OCI-LY7 (cell line): ENCODE results near the gene DCAKD. TPM values are rescaled to one million over a fixed set of nuclear protein-coding genes. Genes with fewer than 3 reads are reported as not detected.

ENCODE experiments used
- BruUV-seq: library from RNA; stranded (reverse); fragments of 400-500 nt; replicated peaks from 2 replicates; lab custom pipeline; 2021; lab: Mats Ljungman, UMichigan
- CTCF ChIA-PET: fragments of 300-600 bp; sonication (Branson Sonifier 250); formaldehyde crosslinking; loops from one replicate; lab custom pipeline; 2022; ENCODE audit warnings: antibody characterized with exemption; ENCODE audit not compliant: unreplicated experiment; lab: Charles Lee
- POLR2A ChIA-PET: fragments of 300-600 bp; sonication (Branson Sonifier 250); formaldehyde crosslinking; loops from one replicate; lab custom pipeline; 2022; ENCODE audit warnings: antibody characterized with exemption; lab: Charles Lee
- DNase-seq: peaks from one replicate; pipeline ENCODE4 v3.0.0-alpha.2; 2015; ENCODE audit warnings: low spot score
- H2AFZ ChIP-seq: fragments of 200-600 bp; sonication (generic), shearing (Covaris generic); 2 replicates; pipeline ENCODE4 v1.6.1; 2014; ENCODE audit warnings: mild to moderate bottlenecking, antibody characterized with exemption, low read length, moderate library complexity
- H3K27ac ChIP-seq: fragments of 200-600 bp; sonication (generic); 2 replicates; pipeline ENCODE4 v1.5.1; 2014; ENCODE audit warnings: mixed run types, low read depth, mild to moderate bottlenecking, moderate library complexity, low read length, inconsistent platforms; ENCODE audit not compliant: poor library complexity, severe bottlenecking
- H3K36me3 ChIP-seq: fragments of 200-600 bp; sonication (generic); 2 replicates; pipeline ENCODE4 v1.6.1; 2014; ENCODE audit warnings: mild to moderate bottlenecking, antibody characterized with exemption, low read length, moderate library complexity, mixed read lengths; ENCODE audit not compliant: insufficient read depth
- H3K4me1 ChIP-seq: fragments of 200-600 bp; sonication (generic); 2 replicates; pipeline ENCODE4 v1.5.1; 2014; ENCODE audit warnings: mild to moderate bottlenecking, low read length; ENCODE audit not compliant: insufficient read depth, poor library complexity, severe bottlenecking
- H3K4me2 ChIP-seq: fragments of 200-600 bp; sonication (generic); 2 replicates; pipeline ENCODE4 v1.6.1; 2014; ENCODE audit warnings: mild to moderate bottlenecking, low read length
- H3K4me3 ChIP-seq: fragments of 200-600 bp; sonication (generic); 2 replicates; pipeline ENCODE4 v1.5.1; 2014; ENCODE audit warnings: mild to moderate bottlenecking, low read depth, low read length; ENCODE audit not compliant: poor library complexity, severe bottlenecking
- H3K79me2 ChIP-seq: fragments of 200-600 bp; sonication (generic); 2 replicates; pipeline ENCODE4 v1.6.1; 2016; ENCODE audit warnings: low read depth, mild to moderate bottlenecking, low read length, moderate library complexity, mixed read lengths; ENCODE audit not compliant: insufficient read depth
- H3K9me2 ChIP-seq: fragments of 200-600 bp; sonication (generic); 2 replicates; pipeline ENCODE4 v1.6.1; 2016; ENCODE audit warnings: mild to moderate bottlenecking, low read length, mixed read lengths; ENCODE audit not compliant: insufficient read depth
- H3K9me3 ChIP-seq: fragments of 200-600 bp; sonication (generic); 2 replicates; pipeline ENCODE4 v1.6.1; 2014; ENCODE audit warnings: mild to moderate bottlenecking, mixed run types, low read length, mixed read lengths
- H4K20me1 ChIP-seq: fragments of 200-600 bp; sonication (generic); 2 replicates; pipeline ENCODE4 v1.6.1; 2014; ENCODE audit warnings: mild to moderate bottlenecking, antibody characterized with exemption, low read length, moderate library complexity, mixed read lengths; ENCODE audit not compliant: insufficient read depth
- CTCF ChIP-seq: fragments of 200-600 bp; sonication (generic); conservative IDR thresholded peaks from 2 replicates; pipeline ENCODE4 v1.5.1; 2014; ENCODE audit warnings: mild to moderate bottlenecking, antibody characterized with exemption, low read length, moderate library complexity, mixed read lengths
- EZH2phosphoT487 ChIP-seq: fragments of 200-600 bp; sonication (generic); IDR thresholded peaks from 2 replicates; pipeline ENCODE4 v1.6.1; 2018; ENCODE audit warnings: low read depth, borderline replicate concordance, mild to moderate bottlenecking, mixed run types, antibody characterized with exemption, low read length, moderate library complexity, mixed read lengths
- intact Hi-C: fragments of 100-400 bp; cut with micrococcal nuclease; formaldehyde crosslinking; loops from one replicate; pipeline ENCODE4 v1.10.0; 2022; ENCODE audit not compliant: unreplicated experiment
- total RNA-seq, 2 experiments: library from RNA; depleted of rRNA in 1 of 2; stranded (reverse); fragments of >200 nt in 1 of 2; shearing (Covaris generic) in 1 of 2; gene quantifications; 2 replicates each; pipeline ENCODE4 v1.2.3, GENCODE V29; 2014 to 2022

The DCAKD gene
- total RNA-seq, 2 experiments from 2014 or later, result 40.8 to 45.6 TPM

GRCh38 chr17:45043813-45044540 lies 7.5 kb downstream of the DCAKD start:
- H3K4me2 ChIP-seq, result no peak overlapping the region
- ChIA-PET POLR2A (no interaction called here), CTCF (no interaction called here)
- H3K36me3 ChIP-seq, result no peaks in the 10 kb centered on the region
- intact Hi-C loops, result no loop called here
- peaks cover 8% of the 10 kb centered on the region for H3K4me1 ChIP-seq
- TF ChIP-seq EZH2phosphoT487, result no peak
- TF ChIP-seq CTCF, result no peak
- H3K79me2 ChIP-seq, result peaks cover 18% of the 10 kb centered on the region
- BruUV-seq, result no TSS peak
- no peaks in the 10 kb centered on the region for H3K9me3 ChIP-seq
- no peak overlapping the region for H2AFZ ChIP-seq
- H4K20me1 ChIP-seq, result no peaks in the 10 kb centered on the region
- no peak overlapping the region for H3K4me3 ChIP-seq
- H3K27ac ChIP-seq, result no peak overlapping the region
- DNase-seq, result no peak
- no peaks in the 10 kb centered on the region for H3K9me2 ChIP-seq

GRCh38 chr17:45042346-45043120 lies 8.9 kb downstream of the DCAKD start:
- Histone ChIP-seq H3K79me2 (peaks cover 5% of the 10 kb centered on the region; the same call in 1 of the 2 replicates), H3K27ac (no peak overlapping the region)
- POLR2A ChIA-PET, result interaction anchor here (0.7 kb wide), 1 partner anchor 18 kb away, joined by 4 read pairs; no protein-coding TSS in a partner anchor

More at GRCh38 chr17:45042346-45043120, 8.9 kb downstream of the DCAKD start:
- no TSS peak for BruUV-seq
- TF ChIP-seq CTCF (no peak), EZH2phosphoT487 (no peak)
- intact Hi-C loops, result no loop called here
- peaks cover 8% of the 10 kb centered on the region for H3K4me1 ChIP-seq
- CTCF ChIA-PET, result no interaction called here
- H2AFZ ChIP-seq, result no peak overlapping the region
- no peaks in the 10 kb centered on the region for H3K36me3 ChIP-seq
- no peak for DNase-seq
- H3K9me2 ChIP-seq, result no peaks in the 10 kb centered on the region
- no peaks in the 10 kb centered on the region for H3K9me3 ChIP-seq
- H3K4me3 ChIP-seq, result no peak overlapping the region
- no peaks in the 10 kb centered on the region for H4K20me1 ChIP-seq
- no peak overlapping the region for H3K4me2 ChIP-seq
